ENCODE results near the gene STYK1. TPM values are rescaled to one million over a fixed set of nuclear protein-coding genes. Genes with fewer than 3 reads are reported as not detected.

STYK1 gene
- polyA plus RNA-seq, 3 donors, result not detected

DNA sequence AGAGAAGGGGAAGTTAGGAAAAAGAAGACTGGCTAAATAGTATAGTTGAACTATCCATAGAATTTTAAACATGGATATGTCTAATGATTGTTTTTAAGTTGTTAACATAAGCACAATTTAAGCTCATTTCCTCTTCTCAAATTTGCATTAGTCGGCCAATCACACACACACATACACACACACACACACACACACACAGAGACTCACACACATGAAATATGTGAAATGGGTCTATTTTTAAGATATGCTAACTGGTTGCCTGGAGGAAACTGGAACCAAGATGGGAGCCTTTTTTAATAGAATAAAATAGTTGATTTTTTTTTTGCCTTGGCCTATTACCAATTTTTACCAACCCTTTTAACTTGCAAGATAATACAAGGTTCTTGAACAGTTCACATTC, 24.0 kb upstream of the STYK1 start:
- H3K36me3 Mint-ChIP-seq, result peaks cover 52 to 69% of the 10 kb centered on the region in 2 donors
- H3K4me1 ChIP-seq (ENCODE audit: control insufficient read depth in 1 of 2, insufficient read depth in 2 of 2, low read length in 2 of 2), result no peaks in the 10 kb centered on the region
- WGBS (ENCODE audit: insufficient coverage), result no CpG with 5 or more reads among the region's 1 CpG
- no peak overlapping the region for H3K9ac ChIP-seq (ENCODE audit: insufficient read depth, low read length, poor library complexity, severe bottlenecking)
- no peaks in the 10 kb centered on the region for H3K79me2 ChIP-seq (ENCODE audit: insufficient read depth, low read length)
- H3K4me3 Mint-ChIP-seq, result no peak overlapping the region
- H3K27me3 Mint-ChIP-seq (ENCODE audit: low read depth in 3 of 3), result peaks cover 0 to 2% (median 0%) of the 10 kb centered on the region in 3 donors
- H4K20me1 ChIP-seq (ENCODE audit: insufficient read depth, low read length), result no peaks in the 10 kb centered on the region
- peaks cover 54 to 57% of the 10 kb centered on the region in 2 donors for H3K36me3 ChIP-seq (replicated peaks in 1 of 2; ENCODE audit: control insufficient read depth in 1 of 2, insufficient read depth in 2 of 2, low read length in 2 of 2)
- H3K27me3 ChIP-seq (ENCODE audit: control insufficient read depth in 2 of 2, insufficient read depth in 2 of 2, low read length in 2 of 2), result no peaks in the 10 kb centered on the region
- peaks cover 0 to 6% (median 0%) of the 10 kb centered on the region in 7 donors for H3K9me3 Mint-ChIP-seq
- DNase-seq, result no peak
- H3K4me3 ChIP-seq (replicated peaks in 1 of 3; ENCODE audit: low read depth in 2 of 3, low read length in 3 of 3), result no peak overlapping the region
- H3K27ac Mint-ChIP-seq, result no peak overlapping the region
- no peak overlapping the region for H3K4me2 ChIP-seq (replicated peaks; ENCODE audit: extremely low read depth, low read length, poor library complexity, severe bottlenecking)
- no peaks in the 10 kb centered on the region for H3K9me3 ChIP-seq (replicated peaks in 1 of 2; ENCODE audit: control insufficient read depth in 1 of 2, insufficient read depth in 1 of 2, low read length in 2 of 2)
- no peak overlapping the region for H3K27ac ChIP-seq (ENCODE audit: low read depth in 1 of 2, low read length in 2 of 2)
- no peak overlapping the region for H2AFZ ChIP-seq (ENCODE audit: insufficient read depth, low read depth, low read length, poor library complexity, severe bottlenecking)
- TF ChIP-seq, protein P1, sequence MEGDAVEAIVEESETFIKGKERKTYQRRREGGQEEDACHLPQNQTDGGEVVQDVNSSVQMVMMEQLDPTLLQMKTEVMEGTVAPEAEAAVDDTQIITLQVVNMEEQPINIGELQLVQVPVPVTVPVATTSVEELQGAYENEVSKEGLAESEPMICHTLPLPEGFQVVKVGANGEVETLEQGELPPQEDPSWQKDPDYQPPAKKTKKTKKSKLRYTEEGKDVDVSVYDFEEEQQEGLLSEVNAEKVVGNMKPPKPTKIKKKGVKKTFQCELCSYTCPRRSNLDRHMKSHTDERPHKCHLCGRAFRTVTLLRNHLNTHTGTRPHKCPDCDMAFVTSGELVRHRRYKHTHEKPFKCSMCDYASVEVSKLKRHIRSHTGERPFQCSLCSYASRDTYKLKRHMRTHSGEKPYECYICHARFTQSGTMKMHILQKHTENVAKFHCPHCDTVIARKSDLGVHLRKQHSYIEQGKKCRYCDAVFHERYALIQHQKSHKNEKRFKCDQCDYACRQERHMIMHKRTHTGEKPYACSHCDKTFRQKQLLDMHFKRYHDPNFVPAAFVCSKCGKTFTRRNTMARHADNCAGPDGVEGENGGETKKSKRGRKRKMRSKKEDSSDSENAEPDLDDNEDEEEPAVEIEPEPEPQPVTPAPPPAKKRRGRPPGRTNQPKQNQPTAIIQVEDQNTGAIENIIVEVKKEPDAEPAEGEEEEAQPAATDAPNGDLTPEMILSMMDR (IDR thresholded peaks at IDR 0.05), result no peak
- no peaks in the 10 kb centered on the region for H3K4me1 Mint-ChIP-seq
- intact Hi-C loops (cut with micrococcal nuclease), result no loop called here

DNA sequence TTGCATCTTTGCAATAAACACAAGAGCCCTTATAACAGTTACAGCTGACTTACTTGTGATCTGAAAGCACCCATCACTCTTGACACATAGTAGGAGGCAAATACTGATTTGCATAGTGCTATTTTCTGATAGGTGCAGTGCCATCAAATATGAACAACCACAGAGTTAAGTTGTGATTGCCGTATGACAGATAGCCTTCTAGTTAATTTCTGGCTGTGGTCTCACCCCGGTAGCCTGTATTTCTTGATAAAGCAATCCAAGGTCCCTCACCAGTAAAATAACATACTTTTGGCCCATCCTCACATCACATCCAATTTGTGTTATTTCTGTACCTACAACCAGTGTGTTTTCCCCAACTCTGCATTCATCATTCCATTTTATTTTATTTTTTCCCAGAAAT, 23.3 kb upstream of the STYK1 start:
- Histone ChIP-seq H3K4me3 (replicated peaks in 1 of 3; ENCODE audit: low read depth in 2 of 3, low read length in 3 of 3) (no peak overlapping the region), H4K20me1 (ENCODE audit: insufficient read depth, low read length) (no peaks in the 10 kb centered on the region), H3K4me2 (replicated peaks; ENCODE audit: extremely low read depth, low read length, poor library complexity, severe bottlenecking) (no peak overlapping the region), H3K27ac (ENCODE audit: low read depth in 1 of 2, low read length in 2 of 2) (no peak overlapping the region), H3K36me3 (replicated peaks in 1 of 2; ENCODE audit: control insufficient read depth in 1 of 2, insufficient read depth in 2 of 2, low read length in 2 of 2) (peaks cover 47 to 50% of the 10 kb centered on the region in 2 donors), H3K4me1 (ENCODE audit: control insufficient read depth in 1 of 2, insufficient read depth in 2 of 2, low read length in 2 of 2) (no peaks in the 10 kb centered on the region), H2AFZ (ENCODE audit: insufficient read depth, low read depth, low read length, poor library complexity, severe bottlenecking) (no peak overlapping the region), H3K9me3 (replicated peaks in 1 of 2; ENCODE audit: control insufficient read depth in 1 of 2, insufficient read depth in 1 of 2, low read length in 2 of 2) (no peaks in the 10 kb centered on the region), H3K9ac (ENCODE audit: insufficient read depth, low read length, poor library complexity, severe bottlenecking) (no peak overlapping the region), H3K27me3 (ENCODE audit: control insufficient read depth in 2 of 2, insufficient read depth in 2 of 2, low read length in 2 of 2) (no peaks in the 10 kb centered on the region), H3K79me2 (ENCODE audit: insufficient read depth, low read length) (no peaks in the 10 kb centered on the region)
- Mint-ChIP-seq H3K27ac (no peak overlapping the region), H3K36me3 (peaks cover 47 to 62% of the 10 kb centered on the region in 2 donors), H3K27me3 (ENCODE audit: low read depth in 3 of 3) (peaks cover 0 to 2% (median 0%) of the 10 kb centered on the region in 3 donors), H3K9me3 (peaks cover 0 to 6% (median 0%) of the 10 kb centered on the region in 7 donors), H3K4me1 (no peaks in the 10 kb centered on the region), H3K4me3 (no peak overlapping the region)
- intact Hi-C loops (cut with micrococcal nuclease), result no loop called here
- TF ChIP-seq, protein P1 (IDR thresholded peaks at IDR 0.05), result no peak
- 93% methylated on average over 2 of the region's 2 CpGs for WGBS (ENCODE audit: insufficient coverage)
- no peak for DNase-seq

Data from CD14-positive monocyte (primary cell).